ENCODE data around the gene PLA2G4E. TPM values are rescaled to one million over a fixed set of nuclear protein-coding genes. Genes with fewer than 3 reads are reported as not detected.
A peak's percentile ranks its signal among the peaks of the same experiment; 100 is the strongest.

The PLA2G4E gene
- total and polyA plus RNA-seq, 9 of the 15 experiments (the other 6 are each of a cell fraction or from before 2014, with no cell fraction given): 0.03 TPM; not detected in 8

GRCh38 chr15:41945221-41945620, 75.6 kb downstream of the PLA2G4E start:
- H3K79me2 ChIP-seq (ENCODE audit: control insufficient read depth, insufficient read depth, low read length): no peaks in the 10 kb centered on the region
- H3K27ac ChIP-seq (ENCODE audit: extremely low read depth, low read depth, low read length): no peak overlapping the region
- no peaks in the 10 kb centered on the region for H3K27me3 ChIP-seq (ENCODE audit: control insufficient read depth in 2 of 2, insufficient read depth in 2 of 2, low read length in 2 of 2)
- no peak for DNase-seq (ENCODE audit: extremely low read depth in 1 of 4, low spot score in 3 of 4)
- H3K9me3 ChIP-seq (replicated peaks; ENCODE audit: control insufficient read depth, insufficient read depth, low read depth, low read length): no peaks in the 10 kb centered on the region
- no peak overlapping the region for H3K4me2 ChIP-seq (ENCODE audit: insufficient read depth, low read length)
- no peak overlapping the region for H2AFZ ChIP-seq (ENCODE audit: low read depth, low read length)
- FAIRE-seq: no peak
- no peaks in the 10 kb centered on the region; the same call in none of the 2 replicates for H4K20me1 ChIP-seq (replicated peaks; ENCODE audit: control insufficient read depth, insufficient read depth, low read length)
- CTCF ChIA-PET (ENCODE audit: low intra/inter-chr PET ratio): no interaction called here
- no peak for ATAC-seq
- H3K4me1 ChIP-seq (replicated peaks in 1 of 2; ENCODE audit: control insufficient read depth in 2 of 2, insufficient read depth in 2 of 2, low read length in 2 of 2): no peaks in the 10 kb centered on the region
- H3K36me3 ChIP-seq (ENCODE audit: control insufficient read depth, insufficient read depth, low read length): peaks cover 9% of the 10 kb centered on the region; the same call in 1 of the 3 replicates
- H3K4me3 ChIP-seq: no peak overlapping the region
- BruUV-seq (replicated peaks): no TSS peak
- intact Hi-C loops (cut with micrococcal nuclease): no loop called here
- WGBS (ENCODE audit: insufficient coverage, low coverage, missing lambda C conversion rate): 67% methylated on average over 6 of the region's 6 CpGs
- TF ChIP-seq ZNF655 (CRISPR knock-in tag; IDR thresholded peaks at IDR 0.05): no peak
- no peak for TF ChIP-seq ZNF280B (CRISPR knock-in tag; IDR thresholded peaks at IDR 0.05)
- no peak for TF ChIP-seq CHD1 (IDR thresholded peaks at IDR 0.05; ENCODE audit: low read length)
- TF ChIP-seq ZBTB17 (CRISPR knock-in tag; IDR thresholded peaks at IDR 0.05): no peak
- no peak for TF ChIP-seq RNF2 (IDR thresholded peaks at IDR 0.05)
- no peak for TF ChIP-seq ARNT (IDR thresholded peaks at IDR 0.05)
- TF ChIP-seq PYGO2 (tag; IDR thresholded peaks at IDR 0.05): no peak
- no peak for TF ChIP-seq GTF2A2 (tag; IDR thresholded peaks at IDR 0.05)
- TF ChIP-seq CBX2 (IDR thresholded peaks at IDR 0.05; ENCODE audit: insufficient read depth, low read length, poor library complexity, severe bottlenecking): no peak
- TF ChIP-seq ZNF124 (CRISPR knock-in tag; IDR thresholded peaks at IDR 0.05): no peak
- TF ChIP-seq TAF9B (IDR thresholded peaks at IDR 0.05; ENCODE audit: partially characterized antibody): no peak
- no peak for TF ChIP-seq CLOCK (CRISPR knock-in tag; IDR thresholded peaks at IDR 0.05; ENCODE audit: borderline replicate concordance)
- TF ChIP-seq NCOR1 (IDR thresholded peaks at IDR 0.05): no peak
- TF ChIP-seq PKNOX1 (IDR thresholded peaks at IDR 0.05): no peak
- POLR2A ChIA-PET: interaction anchor here (1.4 kb wide), 1 partner anchor 17 kb away, joined by 5 read pairs; no protein-coding TSS in a partner anchor
- no peaks in the 10 kb centered on the region for H3K9me1 ChIP-seq (ENCODE audit: control insufficient read depth, insufficient read depth, low read length)
- in situ Hi-C loops (cut with MboI): no loop called here
- H3K9ac ChIP-seq (ENCODE audit: insufficient read depth in 1 of 2, low read depth in 2 of 2, low read length in 2 of 2): peak overlapping the region in 1 of 2 experiments; percentile 7; a peak in 1 of 4 replicates
